ENCODE results near the gene STK10. TPM values are rescaled to one million over a fixed set of nuclear protein-coding genes. Genes with fewer than 3 reads are reported as not detected.

STK10 gene
- total RNA-seq, 2 donors from 2014 or later = 25.6 to 39.2 TPM

DNA sequence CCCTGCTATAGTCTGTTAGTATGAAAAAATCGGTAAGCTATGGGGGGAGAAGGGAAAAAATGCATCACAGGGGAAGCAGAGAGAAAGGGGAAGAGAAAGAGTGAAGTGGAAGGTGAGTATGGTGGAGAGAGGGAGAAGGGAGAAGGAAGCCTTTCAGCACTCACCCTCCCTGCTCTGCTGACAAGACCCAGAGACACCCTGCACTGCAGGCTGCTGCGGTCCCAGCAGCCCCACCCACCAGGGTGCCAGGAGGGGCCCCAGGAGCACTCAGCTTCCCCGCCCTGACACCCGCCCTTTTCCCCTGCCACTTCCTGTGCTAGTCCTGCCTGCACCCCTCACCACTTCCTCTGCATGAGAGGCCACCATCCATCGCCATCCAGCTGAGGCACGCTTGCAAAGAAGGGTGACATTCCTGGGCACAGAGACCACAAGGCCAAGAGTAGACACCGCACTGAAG lies 12.7 kb downstream of the STK10 start:
- peak overlapping the region; percentile 50 for H3K4me3 ChIP-seq
- H3K36me3 ChIP-seq = no peaks in the 10 kb centered on the region
- no peak for DNase-seq (ENCODE audit: low spot score)
- H3K27me3 ChIP-seq (replicated peaks; ENCODE audit: insufficient read depth) = no peaks in the 10 kb centered on the region
- no peak for ATAC-seq (ENCODE audit: insufficient number of reproducible peaks, low FRiP score, low read depth)
- H3K27ac ChIP-seq = peak overlapping the region in 1 of 2 donors; percentile 17
- H3K9me3 ChIP-seq = no peaks in the 10 kb centered on the region
- H3K4me1 ChIP-seq (ENCODE audit: control insufficient read depth in 1 of 2, low read depth in 2 of 2) = peaks cover 5 to 7% of the 10 kb centered on the region in 2 donors
- no peak for TF ChIP-seq CTCF (IDR thresholded peaks at IDR 0.05)

DNA sequence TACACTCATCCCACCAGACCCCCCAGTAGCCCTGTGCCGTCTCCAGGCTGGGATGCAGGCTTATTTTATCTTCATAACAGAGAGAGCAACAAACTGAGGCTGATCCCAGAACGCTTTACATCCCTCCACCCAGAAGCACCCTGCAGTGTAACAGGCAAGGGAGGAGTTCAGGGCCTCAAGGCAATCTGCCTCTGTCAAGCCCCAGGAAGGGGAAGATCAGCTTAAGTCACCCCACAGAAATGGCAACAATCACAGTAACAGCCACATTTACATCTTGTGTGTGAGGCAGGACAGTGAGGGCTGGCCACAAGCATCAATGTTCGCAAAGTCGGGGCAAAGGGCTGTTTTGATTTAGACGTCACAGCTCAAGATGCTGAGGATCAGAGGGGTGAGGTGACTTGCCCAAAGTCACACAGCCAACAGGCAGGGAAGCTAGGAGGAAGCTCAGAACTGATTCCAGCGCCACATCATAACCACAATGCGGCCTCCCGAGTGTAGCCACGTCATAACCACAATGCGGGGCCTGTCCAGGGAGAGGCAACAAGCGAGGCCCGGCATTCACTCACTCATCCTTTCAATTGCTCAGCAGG lies 14.4 kb downstream of the STK10 start:
- peaks cover 5 to 13% of the 10 kb centered on the region in 2 donors for H3K4me1 ChIP-seq (ENCODE audit: control insufficient read depth in 1 of 2, low read depth in 2 of 2)
- no peaks in the 10 kb centered on the region for H3K9me3 ChIP-seq
- TF ChIP-seq CTCF (IDR thresholded peaks at IDR 0.05) = no peak
- no peak overlapping the region for H3K4me3 ChIP-seq
- no peaks in the 10 kb centered on the region for H3K36me3 ChIP-seq
- no peak for DNase-seq (ENCODE audit: low spot score)
- H3K27me3 ChIP-seq (replicated peaks; ENCODE audit: insufficient read depth) = no peaks in the 10 kb centered on the region
- H3K27ac ChIP-seq = no peak overlapping the region
- no peak for ATAC-seq (ENCODE audit: insufficient number of reproducible peaks, low FRiP score, low read depth)

- ATAC-seq (ENCODE audit: insufficient number of reproducible peaks, low FRiP score, low read depth) = no peak
- Histone ChIP-seq H3K4me3 (no peak overlapping the region), H3K9me3 (no peaks in the 10 kb centered on the region), H3K4me1 (ENCODE audit: control insufficient read depth in 1 of 2, low read depth in 2 of 2) (peaks cover 5 to 13% of the 10 kb centered on the region in 2 donors), H3K27ac (no peak overlapping the region), H3K27me3 (replicated peaks; ENCODE audit: insufficient read depth) (no peaks in the 10 kb centered on the region), H3K36me3 (no peaks in the 10 kb centered on the region)
- DNase-seq (ENCODE audit: low spot score) = no peak
- TF ChIP-seq CTCF (IDR thresholded peaks at IDR 0.05) = no peak
Measured at GRCh38 chr5:172172912-172173563, 15.0 kb downstream of the STK10 start.

DNA sequence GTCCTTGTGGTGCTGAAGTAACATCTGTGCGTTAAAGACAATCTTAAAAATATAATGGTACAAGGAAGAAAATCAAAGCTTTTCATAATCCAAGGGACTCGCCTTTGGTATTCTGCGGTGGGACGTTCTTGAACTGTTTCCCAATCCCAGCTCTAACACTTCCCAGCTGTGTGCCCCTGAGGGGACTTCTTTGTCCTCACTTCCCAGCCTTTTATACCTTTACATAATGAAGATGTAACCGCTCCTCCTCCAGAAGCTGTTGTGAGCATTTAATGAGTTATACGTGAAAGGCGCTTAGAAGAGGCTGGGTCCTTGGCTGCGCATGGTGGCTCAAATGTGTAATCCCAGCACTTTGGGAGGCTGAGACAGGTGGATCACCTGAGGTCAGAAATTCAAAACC lies 16.9 kb downstream of the STK10 start:
- Histone ChIP-seq H3K36me3 (no peaks in the 10 kb centered on the region), H3K9me3 (no peaks in the 10 kb centered on the region), H3K4me1 (ENCODE audit: control insufficient read depth in 1 of 2, low read depth in 2 of 2) (peaks cover 5 to 13% of the 10 kb centered on the region in 2 donors), H3K27ac (no peak overlapping the region), H3K27me3 (replicated peaks; ENCODE audit: insufficient read depth) (no peaks in the 10 kb centered on the region), H3K4me3 (no peak overlapping the region)
- no peak for TF ChIP-seq CTCF (IDR thresholded peaks at IDR 0.05)
- ATAC-seq (ENCODE audit: insufficient number of reproducible peaks, low FRiP score, low read depth) (no peak), DNase-seq (ENCODE audit: low spot score) (no peak)

DNA sequence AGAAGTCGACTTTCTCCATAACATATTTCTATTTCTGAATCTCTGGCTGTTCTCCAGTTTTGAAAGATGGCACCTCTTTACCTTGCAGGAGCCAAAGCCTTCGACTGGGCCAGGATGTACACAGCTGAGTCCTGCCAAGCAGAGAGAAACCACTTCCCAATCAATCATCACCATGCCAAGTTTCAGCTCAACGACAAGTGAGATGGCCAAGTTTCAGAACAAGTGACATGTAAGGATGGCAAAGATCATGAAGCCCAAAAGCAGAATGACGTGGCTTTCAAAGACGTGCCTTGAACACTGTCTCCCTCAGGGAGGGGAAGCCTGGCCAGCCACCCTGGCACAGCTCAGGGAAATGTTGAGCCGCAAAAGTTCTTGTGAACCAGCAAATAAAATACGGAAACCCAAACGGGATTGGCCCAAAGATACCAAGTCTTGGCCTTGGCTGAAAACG lies 17.7 kb downstream of the STK10 start:
- DNase-seq (ENCODE audit: low spot score) (no peak), ATAC-seq (ENCODE audit: insufficient number of reproducible peaks, low FRiP score, low read depth) (no peak)
- peaks cover 5 to 13% of the 10 kb centered on the region in 2 donors for H3K4me1 ChIP-seq (ENCODE audit: control insufficient read depth in 1 of 2, low read depth in 2 of 2)
- H3K4me3 ChIP-seq = no peak overlapping the region
- H3K27me3 ChIP-seq (replicated peaks; ENCODE audit: insufficient read depth) = no peaks in the 10 kb centered on the region
- no peak overlapping the region for H3K27ac ChIP-seq
- no peak for TF ChIP-seq CTCF (IDR thresholded peaks at IDR 0.05)
- H3K36me3 ChIP-seq = no peaks in the 10 kb centered on the region
- no peaks in the 10 kb centered on the region for H3K9me3 ChIP-seq

Measured in thoracic aorta (tissue), 2 donors.